GM18861 (cell line): ENCODE data around the gene TANGO6.
"Not testable (repeated sequence)": the region's sequence is repeated elsewhere in the genome, so short reads cannot be mapped to it uniquely, and the experiment has no call there.

Experiments used
- ATAC-seq: cut with Tn5 transposase; IDR thresholded peaks from one replicate; pipeline ENCODE4 v1.9.1; 2021; ENCODE audit not compliant: unreplicated experiment

Gene TANGO6

DNA sequence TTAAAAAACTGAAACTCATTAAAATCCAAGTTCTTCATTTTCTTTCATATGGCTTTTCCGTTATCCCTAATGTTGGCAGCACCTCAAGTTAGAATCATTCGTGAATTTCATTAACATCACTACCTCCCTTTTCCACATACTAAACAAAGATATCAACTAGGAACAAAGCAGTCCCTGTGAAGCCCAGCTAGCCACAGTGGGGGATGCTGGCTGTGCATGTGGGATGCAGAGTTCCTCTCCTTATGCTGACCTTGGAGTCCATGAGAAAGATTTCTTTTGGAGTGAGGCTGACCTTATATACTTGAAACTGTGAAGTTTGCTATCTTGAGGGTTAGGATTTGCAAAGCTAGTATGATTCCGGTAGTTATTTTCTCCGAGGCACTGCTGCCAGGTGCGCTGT is 117.6 kb downstream of the TANGO6 start:
- no peak for ATAC-seq

DNA sequence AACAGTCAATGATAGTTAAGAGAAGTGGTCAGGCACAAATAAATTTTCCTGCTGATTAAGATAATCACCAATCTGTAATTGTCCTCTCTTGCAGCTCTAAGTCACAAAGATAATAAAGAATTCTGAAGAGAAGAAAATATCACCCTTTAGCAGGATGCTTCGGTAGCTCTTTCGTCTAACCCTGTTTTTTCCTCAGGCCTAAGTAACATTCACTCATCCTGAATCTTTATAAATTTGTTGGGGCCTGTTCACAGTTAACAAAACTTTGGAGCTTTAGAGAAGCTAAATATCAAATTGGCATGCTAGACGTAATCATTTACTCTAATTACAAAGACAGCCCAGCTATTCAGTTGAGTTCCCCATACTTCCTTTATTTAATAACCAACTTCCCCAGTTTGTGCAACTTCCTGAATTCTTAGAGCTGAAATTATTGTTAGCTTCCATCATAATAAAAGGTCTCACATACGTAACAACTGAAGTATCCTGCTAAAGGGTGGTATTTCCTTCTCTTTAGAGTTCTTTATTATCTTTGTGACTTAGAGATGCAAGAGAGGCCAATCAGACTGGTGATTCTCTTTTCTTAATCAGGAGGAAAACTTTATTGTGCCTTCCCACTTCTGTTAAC is 118.6 kb downstream of the TANGO6 start:
- ATAC-seq, result no peak

DNA sequence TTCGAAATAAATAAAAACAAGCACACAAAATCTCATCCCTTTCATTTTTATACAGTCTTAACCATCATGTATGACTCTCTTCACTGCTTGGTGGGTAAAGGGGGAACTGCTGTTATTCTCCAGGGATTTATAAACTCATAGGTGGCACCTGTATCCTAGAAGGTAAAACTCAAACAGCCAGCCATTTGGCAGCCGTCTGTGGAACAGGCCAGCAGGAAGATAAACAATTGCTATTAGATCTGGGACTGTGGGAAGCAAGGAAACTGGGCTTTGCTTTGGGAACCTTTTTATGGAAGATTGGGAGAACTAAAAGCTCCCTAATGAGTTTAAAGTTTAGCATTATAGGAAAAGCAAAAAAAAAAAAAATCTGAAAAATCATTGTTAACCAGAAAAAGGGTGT is 126.0 kb downstream of the TANGO6 start:
- no peak for ATAC-seq

DNA sequence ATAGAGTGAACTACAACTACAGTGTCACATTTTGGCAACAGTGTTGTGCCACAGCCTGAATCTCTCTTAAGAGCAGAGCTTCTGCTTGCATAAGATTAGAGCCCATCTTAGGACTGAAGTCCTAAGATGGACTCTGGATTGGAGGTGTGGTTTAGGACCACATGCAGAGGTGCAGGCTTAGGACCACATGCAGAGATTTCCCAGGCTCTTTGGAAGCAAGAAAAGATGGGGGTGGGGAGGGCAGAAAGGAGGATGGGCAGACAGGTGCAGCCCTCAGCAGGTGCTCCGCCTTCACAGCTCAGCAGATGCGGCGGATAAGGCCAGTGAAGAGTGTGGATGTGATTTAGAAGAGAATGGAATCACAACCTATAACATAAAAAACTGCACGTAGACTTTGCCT is 128.7 kb downstream of the TANGO6 start:
- ATAC-seq, result no peak

DNA sequence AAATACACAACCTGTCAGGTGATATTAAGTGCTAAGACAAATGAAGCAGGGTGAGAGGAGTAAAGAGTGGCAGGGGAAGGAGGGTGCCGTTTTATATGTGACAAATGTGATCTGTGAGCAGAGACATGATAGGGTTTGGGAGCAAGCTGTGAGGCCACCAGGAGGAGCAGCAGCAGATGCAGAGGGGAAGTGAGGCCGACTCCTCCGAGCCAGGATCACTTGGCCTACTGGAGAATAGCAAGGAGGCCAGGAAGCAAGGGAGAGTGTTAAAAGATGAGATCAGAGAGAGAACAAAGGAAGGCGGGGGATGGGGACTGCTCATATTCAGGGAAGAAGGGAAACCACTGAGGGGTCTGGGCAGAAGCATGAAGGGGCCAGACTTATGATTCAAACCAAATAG is 129.4 kb downstream of the TANGO6 start:
- no peak for ATAC-seq

DNA sequence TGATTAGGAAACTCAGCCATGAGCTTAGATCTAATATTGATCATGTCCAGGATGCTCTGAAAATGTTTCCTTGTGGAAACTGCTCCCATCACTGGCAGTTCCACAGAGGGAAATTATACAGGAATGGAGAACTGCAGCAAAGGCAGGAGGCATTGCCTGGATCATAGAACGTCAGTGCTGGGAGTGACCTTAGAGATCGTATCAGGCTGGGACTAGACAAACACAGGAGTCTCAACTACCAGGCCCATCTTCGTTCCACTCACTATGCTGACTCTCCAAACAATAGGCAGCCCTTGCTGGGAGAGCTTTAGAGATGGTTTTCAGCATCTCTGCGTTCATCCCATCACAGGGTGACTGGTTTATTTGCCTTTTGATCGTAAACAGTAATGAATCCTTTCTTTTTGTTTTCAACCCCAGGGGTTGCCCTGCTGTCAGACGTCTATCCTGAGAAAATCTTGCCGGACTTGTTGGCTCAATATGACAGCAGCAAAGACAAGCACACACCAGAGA is 130.3 kb downstream of the TANGO6 start:
- no peak for ATAC-seq

DNA sequence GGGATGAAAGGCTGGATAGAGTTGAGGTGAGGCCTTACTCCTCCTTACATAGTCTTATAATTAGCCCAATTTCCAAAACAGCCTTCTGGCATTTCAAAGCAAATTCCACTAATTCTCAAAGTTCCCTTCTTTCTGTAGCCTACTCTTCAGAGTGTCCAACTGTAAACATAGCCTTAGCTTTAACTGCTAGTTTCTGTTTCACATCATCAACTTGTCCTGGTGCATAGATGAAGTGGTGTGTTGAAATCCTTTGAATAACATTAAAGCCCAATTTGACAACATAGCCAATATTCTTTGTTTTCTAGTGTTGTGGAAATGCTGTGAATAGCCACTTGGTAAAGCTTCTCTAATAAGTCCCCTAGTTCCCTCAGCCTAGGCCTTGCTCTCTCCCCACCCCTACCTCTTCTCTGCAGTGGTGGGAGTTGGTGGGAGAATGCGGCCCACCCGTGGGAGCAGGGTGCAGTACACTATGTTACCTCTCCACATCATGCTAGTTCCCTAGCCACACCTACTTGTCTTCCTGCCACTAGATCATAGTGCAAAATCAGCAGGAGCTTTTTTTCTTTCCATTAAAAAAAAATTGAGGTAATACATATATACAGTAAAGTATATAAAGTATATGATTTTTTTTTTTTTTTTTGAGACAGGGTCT is 135.1 kb downstream of the TANGO6 start:
- no peak for ATAC-seq

DNA sequence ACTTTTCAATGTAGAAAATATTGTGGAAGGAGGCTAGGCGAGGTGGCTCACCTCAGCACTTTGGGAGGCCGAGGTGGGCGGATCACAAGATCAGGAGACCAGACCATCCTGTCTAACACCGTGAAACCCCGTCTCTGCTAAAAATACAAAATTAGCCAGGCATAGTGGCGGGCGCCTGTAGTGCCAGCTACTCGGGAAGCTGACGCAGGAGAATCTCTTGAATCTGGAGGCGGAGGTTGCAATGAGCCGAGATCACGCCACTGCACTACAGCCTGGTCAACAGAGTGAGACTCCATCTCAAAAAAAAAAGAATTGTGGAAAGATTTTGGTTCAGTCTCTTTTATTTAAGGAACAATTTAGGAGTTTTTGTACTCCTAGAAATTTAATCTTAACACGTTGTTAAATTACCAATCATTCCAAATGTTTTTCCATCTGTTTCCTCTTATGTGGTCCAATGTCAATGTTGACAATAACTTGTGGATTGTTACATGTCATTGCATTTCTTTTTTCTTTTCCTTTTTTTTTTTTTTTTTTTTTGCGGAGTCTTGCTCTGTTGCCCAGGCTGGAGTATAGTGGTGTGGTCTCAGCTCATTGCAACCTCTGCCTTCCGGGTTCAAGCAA is 137.5 kb downstream of the TANGO6 start:
- no peak for ATAC-seq

DNA sequence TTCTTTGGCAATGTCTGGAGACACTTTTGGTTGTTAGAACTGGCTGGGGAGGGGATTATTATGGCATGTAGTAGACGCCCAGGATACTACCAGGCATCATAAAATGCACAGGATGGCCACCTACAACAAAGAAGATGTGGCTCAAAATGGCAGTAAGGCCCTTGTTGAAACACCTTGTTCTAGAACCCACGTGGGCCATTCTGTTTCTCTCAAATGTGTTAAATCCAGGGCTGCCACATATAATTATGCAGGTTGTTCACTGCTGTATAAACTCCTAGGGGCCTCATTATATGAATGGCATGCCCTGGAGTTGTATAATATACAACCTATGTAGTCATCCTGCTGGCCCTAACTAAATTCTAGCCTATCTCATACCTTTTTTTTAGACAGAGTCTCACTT is 138.6 kb downstream of the TANGO6 start:
- no peak for ATAC-seq

DNA sequence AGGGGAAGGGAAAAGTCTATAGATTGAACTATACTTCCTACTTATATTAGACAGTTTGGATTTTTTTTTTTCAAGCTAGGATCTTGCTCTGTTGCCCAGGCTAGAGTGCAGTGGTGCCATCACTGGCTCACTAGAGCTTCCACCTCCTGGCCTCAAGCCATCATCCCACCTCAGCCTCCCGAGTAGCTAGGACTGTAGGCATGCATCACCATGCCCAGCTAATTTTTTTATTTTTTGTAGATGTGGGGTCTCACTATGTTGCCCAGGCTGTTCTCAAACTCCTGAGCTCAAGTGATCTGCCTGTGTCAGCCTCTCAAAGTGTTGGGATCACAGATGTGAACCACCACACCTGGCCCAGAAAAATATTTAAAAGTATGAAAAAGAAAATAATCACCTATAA is 141.1 kb downstream of the TANGO6 start:
- no peak for ATAC-seq

DNA sequence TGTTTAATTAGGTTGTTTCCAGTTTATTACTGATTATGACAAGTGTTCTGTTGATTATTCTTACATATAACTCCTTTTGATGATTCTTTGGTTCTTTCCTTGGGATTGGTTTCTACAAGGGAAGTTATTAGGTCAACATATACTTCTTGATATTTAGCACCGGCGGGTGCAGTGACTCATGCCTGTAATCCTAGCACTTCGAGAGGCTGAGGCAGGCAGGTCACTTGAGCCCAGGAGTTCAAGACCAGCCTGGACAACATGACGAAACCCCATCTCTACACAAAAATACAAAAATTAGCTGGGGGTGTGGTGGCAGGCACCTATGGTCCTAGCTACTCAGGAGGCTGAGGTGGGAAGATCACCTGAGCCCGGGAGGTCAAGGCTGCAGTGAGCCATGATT is 141.9 kb downstream of the TANGO6 start:
- ATAC-seq, result no peak

DNA sequence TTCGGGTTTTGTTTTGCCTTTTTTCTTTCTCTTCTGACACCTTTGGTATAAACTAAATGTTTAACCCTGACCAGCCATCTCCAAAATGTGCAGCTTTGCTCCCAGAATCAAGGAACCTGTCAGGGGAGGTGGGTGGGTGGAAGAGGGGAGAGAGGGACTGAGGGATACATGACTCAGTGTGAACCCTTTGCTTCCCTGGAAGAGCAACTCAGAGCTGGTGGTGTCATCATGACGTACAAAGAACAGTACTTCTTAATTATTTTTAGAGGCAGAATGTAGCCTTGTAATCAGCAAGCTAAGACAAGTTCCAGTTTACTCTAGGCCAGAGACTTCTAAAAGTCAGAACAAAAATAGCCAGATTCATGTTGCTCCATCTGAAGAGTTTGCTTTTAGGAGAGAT is 142.5 kb downstream of the TANGO6 start:
- no peak for ATAC-seq

DNA sequence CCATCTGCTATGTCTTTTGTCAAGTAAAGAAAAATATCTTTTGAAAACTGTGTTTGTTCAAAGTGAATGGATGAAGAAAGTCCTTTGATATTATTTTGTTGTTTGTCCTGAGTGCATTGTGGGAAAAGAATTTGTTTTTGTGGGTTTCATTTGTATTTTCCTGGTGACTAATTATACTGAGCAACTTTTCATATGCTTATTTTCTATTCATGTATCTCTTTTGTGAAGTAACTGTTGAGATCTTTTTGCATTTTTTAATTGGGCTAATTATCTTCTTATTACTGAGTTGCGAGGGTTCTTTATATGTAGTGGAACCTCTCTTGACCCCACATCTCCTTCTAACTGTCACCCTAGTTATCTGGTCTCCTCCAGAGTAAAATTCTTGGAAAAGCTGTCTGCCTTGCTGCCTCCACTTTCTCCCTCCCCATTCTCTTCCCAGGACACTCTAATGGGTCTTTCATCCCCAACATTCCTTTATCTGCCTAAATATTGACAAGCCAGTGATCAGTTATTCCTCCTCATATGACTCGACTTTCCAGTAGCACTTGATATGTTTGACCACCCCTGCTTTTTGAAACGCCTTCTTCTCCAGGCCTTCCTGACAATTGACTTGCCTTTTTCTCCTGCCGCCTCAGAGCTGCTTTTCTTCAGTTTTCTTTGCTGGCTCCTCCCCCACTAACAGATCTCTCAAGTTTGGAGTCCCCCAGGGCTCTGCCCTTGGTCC is 144.6 kb downstream of the TANGO6 start:
- ATAC-seq, result no peak

DNA sequence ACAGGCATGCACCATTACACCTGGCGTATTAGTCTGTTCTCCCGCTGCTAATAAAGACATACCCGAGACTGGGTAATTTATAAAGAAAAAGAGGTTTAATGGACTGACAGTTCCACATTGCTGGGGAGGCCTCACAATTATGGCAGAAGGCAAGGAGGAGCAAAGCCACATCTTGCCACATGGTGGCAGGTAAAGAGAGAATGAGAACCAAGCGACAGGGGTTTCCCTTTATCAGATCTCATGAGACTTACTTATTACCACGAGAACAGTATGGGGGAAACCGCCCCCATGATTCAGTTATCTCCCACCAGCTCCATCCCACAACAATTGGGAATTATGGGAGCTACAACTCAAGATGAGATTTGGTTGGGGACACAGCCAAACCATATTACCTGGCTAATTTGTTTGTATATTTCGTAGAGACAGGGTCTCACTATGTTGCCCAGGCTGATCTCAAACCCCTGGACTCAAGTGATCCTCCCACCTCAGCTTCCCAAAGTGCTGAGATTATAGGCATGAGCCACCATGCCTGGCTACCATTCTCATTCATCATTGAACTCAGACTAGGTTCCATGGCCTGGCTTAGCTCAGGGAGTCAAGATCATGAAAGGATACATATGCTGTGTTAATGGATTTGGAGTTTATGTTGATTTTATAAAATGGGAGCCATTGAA is 147.0 kb downstream of the TANGO6 start:
- ATAC-seq, result not testable (repeated sequence)

DNA sequence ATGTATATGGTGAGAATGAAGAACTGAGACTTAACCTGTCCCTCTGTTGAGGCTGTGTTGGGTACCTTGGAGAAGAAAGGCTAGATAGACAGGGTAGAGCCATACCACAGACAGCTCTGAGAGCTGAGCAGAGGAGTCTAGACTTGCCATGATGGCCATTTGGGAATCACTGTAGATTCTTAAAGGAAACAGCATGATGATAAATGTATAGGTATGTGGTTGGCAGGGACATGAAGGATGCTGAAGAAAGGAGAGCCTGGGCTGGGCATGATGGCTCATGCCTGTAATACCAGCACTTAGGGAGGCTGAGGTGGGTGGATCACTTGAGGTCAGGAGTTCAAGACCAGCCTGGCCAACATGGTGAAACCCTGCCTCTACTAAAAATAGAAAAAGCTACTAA is 147.7 kb downstream of the TANGO6 start:
- no peak for ATAC-seq

DNA sequence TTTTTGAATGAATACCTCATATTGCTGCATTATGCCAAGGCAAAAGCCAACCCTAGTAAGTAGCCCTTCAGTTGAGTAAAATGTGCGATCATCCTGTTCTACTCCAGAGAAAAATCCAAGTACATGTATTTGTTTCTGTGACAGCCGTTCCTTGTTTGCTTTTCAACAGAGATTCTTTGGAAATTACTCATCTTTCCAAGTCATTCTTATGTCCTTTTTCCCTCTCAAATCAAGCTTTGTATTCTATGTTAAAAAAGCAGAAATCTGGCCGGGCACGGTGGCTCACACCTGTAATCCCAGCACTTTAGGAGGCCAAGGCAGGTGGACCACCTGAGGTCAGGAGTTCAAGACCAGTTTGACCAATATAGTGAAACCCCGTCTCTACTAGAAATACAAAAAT is 149.2 kb downstream of the TANGO6 start:
- no peak for ATAC-seq

DNA sequence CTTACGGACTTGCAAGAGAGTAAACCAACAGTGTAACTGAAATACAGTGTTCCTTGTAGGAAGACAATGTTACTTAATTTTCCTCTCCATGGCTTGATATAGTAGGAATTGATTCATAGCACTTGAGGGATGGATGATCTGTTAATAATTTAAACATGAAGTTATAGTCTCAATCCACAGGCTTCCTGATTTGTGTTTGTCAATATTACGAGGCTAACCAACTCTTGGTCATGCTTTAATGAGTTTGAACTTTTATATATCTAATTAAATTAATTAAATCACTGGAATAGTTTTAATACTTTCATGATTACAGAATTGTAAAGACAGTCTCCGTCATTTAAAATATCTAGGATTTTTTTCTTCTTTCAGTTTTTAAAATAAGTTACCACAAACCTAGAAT is 150.1 kb downstream of the TANGO6 start:
- no peak for ATAC-seq

DNA sequence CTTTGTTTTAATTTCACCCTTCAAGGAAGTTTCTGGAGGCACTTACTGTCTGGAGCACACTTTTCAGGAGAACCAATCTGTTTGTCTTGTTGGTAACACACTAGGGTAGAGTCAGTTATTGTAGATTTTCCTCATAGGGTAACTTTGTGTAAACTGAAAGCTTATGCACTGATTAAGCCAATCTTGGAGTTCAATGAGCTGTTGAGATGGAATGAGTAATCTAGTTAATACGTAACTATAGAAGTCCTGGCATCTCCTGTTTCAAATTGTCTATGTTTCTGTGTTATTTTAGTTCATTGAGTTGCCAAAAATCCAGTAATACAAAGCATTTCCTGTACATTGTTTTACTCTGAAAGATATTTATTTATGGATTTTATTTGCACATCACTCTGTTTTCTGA is 150.6 kb downstream of the TANGO6 start:
- no peak for ATAC-seq

DNA sequence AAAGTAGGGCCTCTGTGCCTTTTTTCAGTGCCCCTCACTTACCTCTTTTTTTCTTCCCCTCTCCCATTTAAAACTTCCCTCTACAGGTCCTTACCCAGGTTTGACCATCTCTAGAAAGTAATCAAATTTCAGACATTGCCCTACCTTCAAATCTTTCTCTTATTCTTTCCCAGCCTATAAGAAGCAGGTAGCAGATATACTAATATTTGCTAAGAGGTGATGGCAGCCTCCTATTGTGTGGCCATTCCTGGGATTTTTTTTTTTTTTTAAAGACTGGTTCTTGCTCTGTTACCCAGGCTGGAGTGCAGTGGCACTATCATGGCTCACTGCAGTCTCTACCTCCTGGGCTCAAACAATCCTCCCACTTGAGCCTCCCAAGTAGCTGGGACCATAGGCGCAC is 151.0 kb downstream of the TANGO6 start:
- ATAC-seq, result no peak

DNA sequence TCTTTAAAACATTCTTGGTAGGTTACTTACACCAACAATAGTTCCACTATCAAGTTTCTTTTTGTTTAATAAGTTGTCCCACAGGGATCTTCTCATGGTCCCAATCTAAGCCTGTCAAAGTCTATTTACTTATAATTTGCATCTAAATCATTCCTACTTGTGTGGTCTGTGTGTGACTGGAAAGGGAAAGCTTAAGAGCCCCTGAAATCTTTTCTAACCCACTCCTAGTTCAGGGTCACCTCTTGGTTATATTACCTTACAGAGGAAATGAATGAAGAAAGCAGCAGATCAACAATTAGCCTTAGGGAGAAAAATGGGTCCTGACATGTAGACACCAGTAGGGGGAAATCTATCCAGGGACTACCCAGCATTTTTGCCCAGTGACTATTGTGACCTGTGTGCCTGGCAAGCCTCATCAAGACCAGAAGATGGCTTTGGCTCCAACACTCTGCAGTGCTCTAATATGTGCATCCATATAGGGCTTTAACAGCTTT is 151.7 kb downstream of the TANGO6 start:
- no peak for ATAC-seq

DNA sequence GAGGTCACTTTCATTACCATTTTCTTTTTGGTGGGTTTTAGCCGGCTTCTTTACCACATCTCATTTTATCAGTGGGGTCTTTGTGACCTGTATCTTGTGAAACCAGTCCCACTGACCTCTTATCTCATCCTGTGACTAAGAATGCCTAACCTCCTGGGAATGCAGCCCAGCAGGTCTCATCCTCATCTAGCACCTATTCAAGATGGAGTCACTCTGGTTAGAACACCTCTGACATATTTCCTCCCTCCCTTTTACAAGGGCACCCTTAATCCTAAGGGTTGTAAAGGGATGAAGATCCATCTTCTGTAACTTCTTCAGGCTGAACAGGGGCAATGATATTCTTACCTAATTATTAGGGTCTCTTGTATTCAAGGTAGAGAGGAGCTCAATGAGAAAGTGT is 154.2 kb downstream of the TANGO6 start:
- no peak for ATAC-seq
